Measurements from ENCODE around the gene NIPAL3.

The NIPAL3 gene

DNA sequence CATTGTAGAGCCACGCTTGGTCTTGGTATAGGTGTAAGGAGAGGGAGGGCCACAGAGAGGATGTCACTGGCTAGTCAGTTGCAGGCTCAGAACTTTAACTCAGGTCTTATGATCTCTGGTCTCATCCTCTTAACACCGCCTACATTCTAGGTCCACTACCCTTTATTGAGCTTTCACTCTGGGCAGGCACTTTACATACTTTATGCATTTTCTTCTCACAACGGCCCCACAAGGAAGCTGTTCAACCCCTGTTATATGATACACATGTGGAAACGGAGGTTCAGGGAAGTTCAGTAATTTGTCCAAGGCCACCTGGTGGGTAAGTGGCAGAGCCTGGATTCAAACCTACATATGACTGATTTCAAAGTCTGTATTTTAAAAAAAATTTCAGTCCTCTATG lies 61.7 kb downstream of the NIPAL3 start:
- TF ChIP-seq, protein P1, sequence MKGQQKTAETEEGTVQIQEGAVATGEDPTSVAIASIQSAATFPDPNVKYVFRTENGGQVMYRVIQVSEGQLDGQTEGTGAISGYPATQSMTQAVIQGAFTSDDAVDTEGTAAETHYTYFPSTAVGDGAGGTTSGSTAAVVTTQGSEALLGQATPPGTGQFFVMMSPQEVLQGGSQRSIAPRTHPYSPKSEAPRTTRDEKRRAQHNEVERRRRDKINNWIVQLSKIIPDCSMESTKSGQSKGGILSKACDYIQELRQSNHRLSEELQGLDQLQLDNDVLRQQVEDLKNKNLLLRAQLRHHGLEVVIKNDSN (IDR thresholded peaks at IDR 0.05): no peak
- TF ChIP-seq, protein P2, sequence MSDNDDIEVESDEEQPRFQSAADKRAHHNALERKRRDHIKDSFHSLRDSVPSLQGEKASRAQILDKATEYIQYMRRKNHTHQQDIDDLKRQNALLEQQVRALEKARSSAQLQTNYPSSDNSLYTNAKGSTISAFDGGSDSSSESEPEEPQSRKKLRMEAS (IDR thresholded peaks at IDR 0.05): no peak
- no peak for TF ChIP-seq EGR1 (IDR thresholded peaks at IDR 0.05)
- no peak for TF ChIP-seq ZBTB7A (IDR thresholded peaks at IDR 0.05; ENCODE audit: low read depth)
- no peak for TF ChIP-seq TCF12 (IDR thresholded peaks at IDR 0.05; ENCODE audit: low read depth)
- TF ChIP-seq CREB1 (IDR thresholded peaks at IDR 0.05; ENCODE audit: low read depth): no peak
- no peak for TF ChIP-seq TEAD4 (IDR thresholded peaks at IDR 0.05)
- TF ChIP-seq CEBPB (IDR thresholded peaks at IDR 0.05): no peak
- TF ChIP-seq, protein P3, sequence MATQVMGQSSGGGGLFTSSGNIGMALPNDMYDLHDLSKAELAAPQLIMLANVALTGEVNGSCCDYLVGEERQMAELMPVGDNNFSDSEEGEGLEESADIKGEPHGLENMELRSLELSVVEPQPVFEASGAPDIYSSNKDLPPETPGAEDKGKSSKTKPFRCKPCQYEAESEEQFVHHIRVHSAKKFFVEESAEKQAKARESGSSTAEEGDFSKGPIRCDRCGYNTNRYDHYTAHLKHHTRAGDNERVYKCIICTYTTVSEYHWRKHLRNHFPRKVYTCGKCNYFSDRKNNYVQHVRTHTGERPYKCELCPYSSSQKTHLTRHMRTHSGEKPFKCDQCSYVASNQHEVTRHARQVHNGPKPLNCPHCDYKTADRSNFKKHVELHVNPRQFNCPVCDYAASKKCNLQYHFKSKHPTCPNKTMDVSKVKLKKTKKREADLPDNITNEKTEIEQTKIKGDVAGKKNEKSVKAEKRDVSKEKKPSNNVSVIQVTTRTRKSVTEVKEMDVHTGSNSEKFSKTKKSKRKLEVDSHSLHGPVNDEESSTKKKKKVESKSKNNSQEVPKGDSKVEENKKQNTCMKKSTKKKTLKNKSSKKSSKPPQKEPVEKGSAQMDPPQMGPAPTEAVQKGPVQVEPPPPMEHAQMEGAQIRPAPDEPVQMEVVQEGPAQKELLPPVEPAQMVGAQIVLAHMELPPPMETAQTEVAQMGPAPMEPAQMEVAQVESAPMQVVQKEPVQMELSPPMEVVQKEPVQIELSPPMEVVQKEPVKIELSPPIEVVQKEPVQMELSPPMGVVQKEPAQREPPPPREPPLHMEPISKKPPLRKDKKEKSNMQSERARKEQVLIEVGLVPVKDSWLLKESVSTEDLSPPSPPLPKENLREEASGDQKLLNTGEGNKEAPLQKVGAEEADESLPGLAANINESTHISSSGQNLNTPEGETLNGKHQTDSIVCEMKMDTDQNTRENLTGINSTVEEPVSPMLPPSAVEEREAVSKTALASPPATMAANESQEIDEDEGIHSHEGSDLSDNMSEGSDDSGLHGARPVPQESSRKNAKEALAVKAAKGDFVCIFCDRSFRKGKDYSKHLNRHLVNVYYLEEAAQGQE (IDR thresholded peaks at IDR 0.05; ENCODE audit: low read depth): no peak
- no peak for TF ChIP-seq RAD21 (IDR thresholded peaks at IDR 0.05; ENCODE audit: low read depth)
- TF ChIP-seq EP300 (IDR thresholded peaks at IDR 0.05; ENCODE audit: borderline replicate concordance): no peak
- TF ChIP-seq YY1 (IDR thresholded peaks at IDR 0.05; ENCODE audit: low read depth): no peak

DNA sequence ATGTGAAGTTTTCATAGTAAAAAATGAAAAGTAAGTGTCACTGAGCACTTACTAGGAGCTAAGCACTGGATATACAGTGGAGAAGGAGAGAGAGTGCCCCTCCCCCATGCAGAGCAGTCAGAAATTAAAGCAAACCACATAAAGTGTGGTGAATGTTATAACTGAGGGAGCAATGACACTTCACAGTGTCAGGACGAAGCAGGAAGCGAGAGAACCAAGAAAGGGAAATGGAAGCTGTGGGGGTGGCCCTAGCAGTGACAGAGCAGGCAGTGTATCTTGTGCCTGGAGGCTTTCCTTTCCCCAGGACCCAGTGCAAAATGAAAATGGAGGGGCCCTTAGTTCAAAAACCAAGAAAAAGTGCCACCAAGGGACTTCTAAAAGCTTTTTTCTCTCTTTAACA lies 65.5 kb downstream of the NIPAL3 start:
- no peak for TF ChIP-seq EGR1 (IDR thresholded peaks at IDR 0.05)

DNA sequence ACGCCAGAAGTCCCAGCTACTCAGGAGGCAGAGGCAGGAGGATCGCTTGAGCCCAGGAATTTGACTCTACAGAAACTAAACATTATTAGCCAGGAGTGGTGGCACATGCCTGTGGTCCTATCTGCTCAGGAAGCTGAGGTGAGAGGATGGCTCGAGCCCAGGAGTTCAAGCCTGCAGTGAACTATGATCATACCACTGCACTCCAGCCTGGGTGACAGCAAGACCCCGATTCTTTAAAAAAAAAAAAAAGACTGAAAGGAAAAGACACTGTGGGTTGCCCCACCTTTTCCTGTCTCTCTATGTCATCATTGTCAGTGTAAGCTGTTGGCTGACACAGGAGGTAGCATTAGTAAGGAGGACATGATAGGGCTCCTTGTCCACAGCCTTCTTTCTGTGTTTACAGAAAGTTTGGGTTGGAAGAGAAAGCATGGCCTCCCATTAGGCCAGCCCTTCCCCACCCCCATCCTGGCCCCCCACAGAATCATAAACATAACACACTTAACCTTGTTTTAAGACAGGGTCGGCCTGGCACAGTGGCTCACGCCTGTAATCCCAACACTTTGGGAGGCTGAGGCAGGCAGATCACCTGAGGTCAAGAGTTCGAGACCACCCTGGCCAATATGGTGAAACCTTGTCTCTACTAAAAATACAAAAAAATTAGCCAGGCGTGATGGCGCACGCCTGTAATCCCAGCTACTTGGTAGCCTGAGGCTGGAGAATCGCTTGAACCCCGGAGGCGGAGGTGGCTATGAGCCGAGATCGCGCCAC lies 66.4 kb downstream of the NIPAL3 start:
- TF ChIP-seq EP300 (IDR thresholded peaks at IDR 0.05; ENCODE audit: borderline replicate concordance): no peak
- TF ChIP-seq, protein P1 (IDR thresholded peaks at IDR 0.05): no peak

DNA sequence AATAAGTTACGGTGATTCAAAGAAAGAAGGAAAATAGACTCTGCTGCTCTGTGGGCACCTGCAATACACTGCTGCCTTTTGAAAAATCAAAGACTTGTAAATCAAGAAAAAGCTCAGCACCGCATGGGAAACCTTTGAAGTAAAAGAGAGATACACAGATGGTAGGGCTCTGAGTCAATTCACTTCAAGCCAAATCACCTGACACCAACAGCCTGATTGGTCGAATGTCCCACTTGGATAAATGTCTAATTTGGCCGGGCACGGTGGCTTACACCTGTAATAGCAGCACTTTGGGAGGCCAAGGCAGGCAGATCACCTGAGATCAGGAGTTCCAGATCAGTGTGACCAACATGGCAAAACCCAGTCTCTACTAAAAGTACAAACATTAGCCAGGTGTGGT lies 67.8 kb downstream of the NIPAL3 start:
- no peak for TF ChIP-seq NFIC (IDR thresholded peaks at IDR 0.05)
- no peak for TF ChIP-seq CREB1 (IDR thresholded peaks at IDR 0.05; ENCODE audit: low read depth)
- TF ChIP-seq TCF12 (IDR thresholded peaks at IDR 0.05; ENCODE audit: low read depth): no peak
- TF ChIP-seq CEBPB (IDR thresholded peaks at IDR 0.05): no peak

DNA sequence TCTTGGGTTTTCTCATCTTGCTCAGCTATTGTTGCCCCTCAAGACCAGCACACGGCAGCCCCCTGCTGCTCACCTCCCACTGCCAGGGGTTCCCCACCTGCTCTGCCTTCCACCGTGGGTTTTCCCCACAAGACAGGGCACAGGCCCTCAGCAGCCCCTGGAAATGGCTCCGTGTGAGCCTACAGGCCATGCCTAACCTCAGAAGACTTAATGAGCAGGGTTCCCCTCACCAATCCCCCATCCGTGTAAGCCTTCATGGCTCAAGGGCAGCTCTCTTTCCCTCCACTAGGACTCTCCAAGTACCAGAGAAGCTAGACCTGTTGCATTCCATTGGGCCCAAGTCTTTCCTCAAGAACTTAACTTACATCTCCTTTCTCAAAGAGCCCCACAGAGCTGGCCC lies 68.6 kb downstream of the NIPAL3 start:
- TF ChIP-seq, protein P1 (IDR thresholded peaks at IDR 0.05): no peak
- no peak for TF ChIP-seq TEAD4 (IDR thresholded peaks at IDR 0.05)
- TF ChIP-seq, protein P2 (IDR thresholded peaks at IDR 0.05): no peak
- no peak for TF ChIP-seq RAD21 (IDR thresholded peaks at IDR 0.05; ENCODE audit: low read depth)
- TF ChIP-seq ZBTB7A (IDR thresholded peaks at IDR 0.05; ENCODE audit: low read depth): no peak
- TF ChIP-seq NFIC (IDR thresholded peaks at IDR 0.05): no peak
- no peak for TF ChIP-seq YY1 (IDR thresholded peaks at IDR 0.05; ENCODE audit: low read depth)
- TF ChIP-seq CREB1 (IDR thresholded peaks at IDR 0.05; ENCODE audit: low read depth): no peak
- TF ChIP-seq EP300 (IDR thresholded peaks at IDR 0.05; ENCODE audit: borderline replicate concordance): no peak
- TF ChIP-seq EGR1 (IDR thresholded peaks at IDR 0.05): no peak
- TF ChIP-seq FOXM1 (IDR thresholded peaks at IDR 0.05; ENCODE audit: borderline replicate concordance, low read depth): no peak
- no peak for TF ChIP-seq TCF12 (IDR thresholded peaks at IDR 0.05; ENCODE audit: low read depth)
- TF ChIP-seq TAF1 (IDR thresholded peaks at IDR 0.05; ENCODE audit: low read depth): no peak
- TF ChIP-seq, protein P3 (IDR thresholded peaks at IDR 0.05; ENCODE audit: low read depth): no peak
- no peak for TF ChIP-seq CEBPB (IDR thresholded peaks at IDR 0.05)

DNA sequence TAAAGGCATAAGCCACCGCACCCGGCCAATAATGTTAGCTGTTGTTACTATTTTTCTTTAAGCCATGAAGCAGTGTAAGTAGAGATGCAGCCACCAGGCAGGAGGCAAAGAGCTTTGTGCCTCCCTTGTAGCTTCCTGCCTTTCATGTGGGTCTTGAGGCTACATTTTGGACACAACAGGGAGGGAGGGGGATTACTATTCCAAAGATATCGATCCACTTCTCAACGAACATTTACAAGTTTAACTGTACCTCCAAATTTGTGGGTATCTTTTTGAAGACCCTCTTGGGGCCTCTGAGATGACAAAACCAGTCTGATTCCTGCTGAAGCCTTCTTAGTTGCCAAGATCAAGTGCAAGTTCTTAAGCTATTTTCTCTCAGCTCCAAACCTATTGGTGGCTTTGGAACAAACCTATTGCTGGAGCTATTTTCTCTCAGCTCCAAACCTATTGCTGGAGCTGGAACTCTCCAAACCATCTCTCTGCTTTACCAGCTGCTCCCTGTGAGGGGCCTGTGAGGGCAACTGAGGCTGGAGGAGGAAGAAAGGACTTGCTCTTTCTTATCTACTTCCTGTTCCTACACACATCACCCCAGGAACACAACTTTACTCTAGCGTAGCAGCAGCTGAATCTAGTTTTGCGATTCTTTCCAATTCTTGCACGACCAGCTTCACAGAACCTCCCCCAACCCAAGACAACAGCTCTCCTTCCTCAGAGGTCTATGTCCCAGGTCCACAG lies 70.9 kb downstream of the NIPAL3 start:
- TF ChIP-seq CREB1 (IDR thresholded peaks at IDR 0.05; ENCODE audit: low read depth): no peak

Data from Ishikawa (cell line).